GM23248 (cell line): ENCODE measurements around the gene PPP1R1A. TPM values are rescaled to one million over a fixed set of nuclear protein-coding genes. Genes with fewer than 3 reads are reported as not detected.

Experiments
- DNase-seq: peaks from one replicate; pipeline ENCODE4 v3.0.0-alpha.2; 2015
- H2AFZ ChIP-seq: fragments of 200-600 bp; sonication (generic); 2 replicates; pipeline ENCODE4 v1.6.1; 2016; ENCODE audit warnings: antibody characterized with exemption
- H3F3A ChIP-seq: fragments of 200-600 bp; sonication (generic); 2 replicates; pipeline ENCODE4 v1.6.1; 2016; ENCODE audit warnings: mild to moderate bottlenecking, antibody characterized with exemption, mixed run types; ENCODE audit not compliant: insufficient read depth
- H3K27ac ChIP-seq: fragments of 200-600 bp; sonication (generic); 2 replicates; pipeline ENCODE4 v1.5.1; 2016; ENCODE audit warnings: mild to moderate bottlenecking
- H3K27me3 ChIP-seq: fragments of 200-600 bp; sonication (generic); replicated peaks from 2 replicates; pipeline ENCODE4 v1.6.1; 2016; ENCODE audit warnings: mild to moderate bottlenecking; ENCODE audit not compliant: insufficient read depth
- H3K36me3 ChIP-seq: fragments of 200-600 bp; sonication (generic); 2 replicates; pipeline ENCODE4 v1.6.1; 2016; ENCODE audit warnings: low read depth, mild to moderate bottlenecking
- H3K4me1 ChIP-seq: fragments of 200-600 bp; sonication (generic); 2 replicates; pipeline ENCODE4 v1.6.1; 2016; ENCODE audit warnings: mild to moderate bottlenecking; ENCODE audit not compliant: insufficient read depth
- H3K4me2 ChIP-seq: fragments of 200-600 bp; sonication (generic); one replicate; pipeline ENCODE4 v1.6.1; 2016; ENCODE audit warnings: mild to moderate bottlenecking; ENCODE audit not compliant: unreplicated experiment
- H3K4me3 ChIP-seq: fragments of 200-600 bp; sonication (generic); 2 replicates; pipeline ENCODE4 v1.5.1; 2016; ENCODE audit warnings: mild to moderate bottlenecking
- H3K79me2 ChIP-seq: fragments of 200-600 bp; sonication (generic); 2 replicates; pipeline ENCODE4 v1.6.1; 2016; ENCODE audit warnings: mild to moderate bottlenecking; ENCODE audit not compliant: insufficient read depth
- H3K9ac ChIP-seq: fragments of 200-600 bp; sonication (generic); 2 replicates; pipeline ENCODE4 v1.6.1; 2016; ENCODE audit warnings: mild to moderate bottlenecking
- H3K9me2 ChIP-seq: fragments of 200-600 bp; sonication (generic); 2 replicates; pipeline ENCODE4 v1.6.1; 2016; ENCODE audit warnings: mixed run types, mild to moderate bottlenecking, moderate library complexity; ENCODE audit not compliant: insufficient read depth
- H3K9me3 ChIP-seq: fragments of 200-600 bp; sonication (generic); one replicate; pipeline ENCODE4 v1.6.1; 2017; ENCODE audit warnings: low read depth
- H4K20me1 ChIP-seq: fragments of 200-600 bp; sonication (generic); 2 replicates; pipeline ENCODE4 v1.6.0; 2016; ENCODE audit not compliant: insufficient read depth
- EZH2 ChIP-seq: fragments of 200-600 bp; sonication (generic); IDR thresholded peaks from 2 replicates; pipeline ENCODE4 v1.6.1; 2018; ENCODE audit warnings: antibody characterized with exemption, mild to moderate bottlenecking; ENCODE audit not compliant: insufficient read depth, poor library complexity, severe bottlenecking
- EZH2phosphoT487 ChIP-seq: fragments of 200-600 bp; sonication (generic); IDR thresholded peaks from 2 replicates; pipeline ENCODE4 v1.6.1; 2018; ENCODE audit warnings: antibody characterized with exemption, moderate library complexity, mild to moderate bottlenecking, low read depth; ENCODE audit not compliant: insufficient read depth
- WGBS, 2 experiments: methylation state at CpG; one replicate each; pipeline ENCODE4 v1.1.6; 2015 to 2017; ENCODE audit warnings: low lambda C conversion rate in 2 of 2, low coverage in 1 of 2; ENCODE audit errors: missing lambda C conversion rate in 2 of 2; 5-methylcytosine and 5-hydroxymethylcytosine counted together
- in situ Hi-C: fragments of 300-500 bp; cut with MboI; formaldehyde crosslinking; loops from 2 replicates; pipeline ENCODE4 v1.15.0; 2020
- polyA plus RNA-seq: library from polyadenylated mRNA; unstranded; fragments of >200 nt; fragmentation: Nextera tagmentation; extraction: Ambion mirVana; gene quantifications from 2 replicates; pipeline ENCODE4 v1.2.1, GENCODE V29; 2016
- total RNA-seq: library from RNA; depleted of rRNA; stranded (reverse); fragments of >200 nt; shearing (Covaris generic); gene quantifications from 2 replicates; pipeline ENCODE4 v1.2.3, GENCODE V29; 2014

Gene PPP1R1A
- total and polyA plus RNA-seq, 2 experiments from 2014 or later, result not detected

DNA sequence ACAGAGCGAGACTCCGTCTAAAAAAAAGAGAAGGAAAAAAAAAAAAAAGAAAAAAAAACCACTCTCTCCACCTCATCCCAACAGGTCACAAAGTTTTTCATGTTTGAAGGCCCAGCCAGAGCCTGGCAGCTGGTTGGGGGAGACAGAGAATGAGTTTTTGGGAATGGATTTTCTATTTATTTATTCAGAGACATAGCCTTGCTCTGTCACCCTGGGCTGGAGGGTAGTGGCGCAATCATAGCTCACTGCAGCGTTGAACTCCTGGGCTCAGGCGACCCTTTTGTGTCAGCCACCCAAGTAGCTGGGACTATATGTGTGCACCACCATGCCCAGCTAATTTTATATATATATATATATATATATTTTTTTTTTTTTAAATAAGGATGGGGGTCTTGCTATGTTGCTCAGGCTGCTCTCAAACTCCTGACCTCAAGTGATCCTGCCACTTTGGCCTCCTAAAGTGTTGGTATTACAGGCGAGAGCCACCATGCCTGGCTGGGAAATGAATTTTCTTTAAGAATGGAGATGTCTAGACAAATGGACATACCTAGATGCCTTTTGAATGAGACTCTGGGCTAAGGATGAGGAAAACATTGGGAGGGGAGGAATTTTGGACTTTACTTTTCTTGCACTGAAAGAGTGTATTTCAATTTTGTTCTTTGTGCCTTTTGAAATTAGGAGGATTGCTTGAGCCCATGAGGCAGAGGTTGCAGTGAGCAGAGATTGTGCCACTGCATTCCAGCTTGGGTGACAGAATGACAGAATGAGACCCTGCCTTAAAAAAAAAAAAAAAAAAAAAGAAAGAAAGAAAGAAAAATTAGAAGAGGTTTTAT, 16.9 kb upstream of the PPP1R1A start:
- in situ Hi-C loops, result no loop called here
- no peak for TF ChIP-seq EZH2phosphoT487
- TF ChIP-seq EZH2, result no peak
- Histone ChIP-seq H3K79me2 (no peaks in the 10 kb centered on the region), H3K4me2 (no peak overlapping the region), H2AFZ (no peak overlapping the region), H3K4me1 (no peaks in the 10 kb centered on the region), H3K9me3 (no peaks in the 10 kb centered on the region), H4K20me1 (no peaks in the 10 kb centered on the region), H3K27ac (no peak overlapping the region), H3K27me3 (peaks cover 9% of the 10 kb centered on the region; the same call in 1 of the 2 replicates), H3F3A (no peaks in the 10 kb centered on the region), H3K9me2 (no peaks in the 10 kb centered on the region), H3K4me3 (no peak overlapping the region), H3K9ac (no peak overlapping the region), H3K36me3 (no peaks in the 10 kb centered on the region)
- 46 to 48% methylated on average over 6 of the region's 6 CpGs for WGBS, 2 experiments
- no peak for DNase-seq

GRCh38 chr12:54604436-54604835, 16.0 kb upstream of the PPP1R1A start:
- no peaks in the 10 kb centered on the region for H3K36me3 ChIP-seq
- H3K79me2 ChIP-seq, result no peaks in the 10 kb centered on the region
- peaks cover 14% of the 10 kb centered on the region for H3K27me3 ChIP-seq
- H3K9me3 ChIP-seq, result no peaks in the 10 kb centered on the region
- H3K9me2 ChIP-seq, result no peaks in the 10 kb centered on the region
- no peaks in the 10 kb centered on the region for H4K20me1 ChIP-seq
- 65 to 71% methylated on average over 4 of the region's 4 CpGs for WGBS, 2 experiments
- H3K4me2 ChIP-seq, result no peak overlapping the region
- in situ Hi-C loops, result no loop called here
- no peak overlapping the region for H3K4me3 ChIP-seq
- H3F3A ChIP-seq, result no peaks in the 10 kb centered on the region
- no peak for DNase-seq
- no peak overlapping the region for H2AFZ ChIP-seq
- H3K9ac ChIP-seq, result no peak overlapping the region
- TF ChIP-seq EZH2phosphoT487 (no peak), EZH2 (no peak)
- H3K27ac ChIP-seq, result no peak overlapping the region
- H3K4me1 ChIP-seq, result no peaks in the 10 kb centered on the region

- no peak for DNase-seq
- in situ Hi-C loops, result no loop called here
- WGBS, 2 experiments, result 70 to 71% methylated on average over 5 of the region's 5 CpGs
Observed at GRCh38 chr12:54603872-54604271, 15.4 kb upstream of the PPP1R1A start.

DNA sequence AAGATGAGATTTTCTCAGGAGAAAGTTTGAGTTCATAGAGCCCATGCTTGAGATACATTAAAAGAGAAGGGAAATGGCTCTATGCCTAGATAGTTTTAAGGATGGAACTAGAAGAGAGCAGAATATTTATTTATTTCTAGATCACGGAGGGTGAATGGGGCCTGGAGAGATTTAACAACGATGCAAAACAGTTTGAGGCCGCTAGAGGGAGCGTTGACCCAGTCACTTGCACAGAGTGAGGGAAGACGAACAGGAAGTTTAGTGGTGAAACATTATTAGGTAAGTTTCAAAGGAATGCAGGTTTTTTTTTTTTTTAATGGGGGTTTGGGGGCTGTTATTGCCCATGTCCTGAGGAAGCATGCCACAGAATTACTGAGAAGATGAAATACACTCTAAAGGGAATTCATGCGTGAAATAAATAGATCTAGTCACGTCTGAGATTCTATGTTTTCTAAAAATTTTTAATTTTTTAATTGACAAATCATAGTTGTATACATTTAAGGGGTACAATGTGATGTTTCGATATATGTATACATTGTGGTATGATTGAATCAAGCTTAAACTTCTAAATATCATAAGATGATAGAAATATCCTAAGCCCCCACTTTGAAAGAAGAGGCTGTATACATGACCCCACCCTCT, 14.8 kb upstream of the PPP1R1A start:
- H3K4me2 ChIP-seq, result no peak overlapping the region
- H3K27ac ChIP-seq, result no peak overlapping the region
- H3K9me3 ChIP-seq, result no peaks in the 10 kb centered on the region
- no peaks in the 10 kb centered on the region for H3K4me1 ChIP-seq
- no peaks in the 10 kb centered on the region for H3F3A ChIP-seq
- no peak for TF ChIP-seq EZH2phosphoT487
- no peak for TF ChIP-seq EZH2
- H2AFZ ChIP-seq, result no peak overlapping the region
- no peaks in the 10 kb centered on the region for H3K9me2 ChIP-seq
- H4K20me1 ChIP-seq, result no peaks in the 10 kb centered on the region
- in situ Hi-C loops, result no loop called here
- H3K9ac ChIP-seq, result no peak overlapping the region
- H3K79me2 ChIP-seq, result no peaks in the 10 kb centered on the region
- H3K27me3 ChIP-seq, result peaks cover 13% of the 10 kb centered on the region
- H3K4me3 ChIP-seq, result no peak overlapping the region
- H3K36me3 ChIP-seq, result no peaks in the 10 kb centered on the region
- peak; percentile 79 for DNase-seq
- 22% methylated on average over 8 of the region's 8 CpGs for WGBS, 2 experiments

More at GRCh38 chr12:54603872-54604271, 15.4 kb upstream of the PPP1R1A start:
- Histone ChIP-seq H3K79me2 (no peaks in the 10 kb centered on the region), H3K9ac (no peak overlapping the region), H3K36me3 (no peaks in the 10 kb centered on the region), H3K9me2 (no peaks in the 10 kb centered on the region), H3K27me3 (peaks cover 10% of the 10 kb centered on the region), H3K4me3 (no peak overlapping the region), H3K27ac (no peak overlapping the region), H3F3A (no peaks in the 10 kb centered on the region), H2AFZ (no peak overlapping the region), H3K4me2 (no peak overlapping the region), H3K9me3 (no peaks in the 10 kb centered on the region), H3K4me1 (no peaks in the 10 kb centered on the region), H4K20me1 (no peaks in the 10 kb centered on the region)
- no peak for TF ChIP-seq EZH2phosphoT487
- TF ChIP-seq EZH2, result no peak
